Esophagus muscularis mucosa (tissue), 3 donors: Measurements from ENCODE around the gene SLC35F2.

Source experiments
- CTCF ChIP-seq, 3 experiments: fragments of 200-600 bp in 2 of 3; fragments of 450-650 bp in 1 of 3; sonication (generic) in 2 of 3; IDR thresholded peaks; one replicate each; pipeline ENCODE4 v1.5.1; 2017 to 2019; ENCODE audit warnings: antibody characterized with exemption in 3 of 3, mild to moderate bottlenecking in 2 of 3, moderate library complexity in 1 of 3
- POLR2A ChIP-seq: fragments of 450-650 bp; IDR thresholded peaks from one replicate; pipeline ENCODE4 v1.6.1; 2017; ENCODE audit warnings: antibody characterized with exemption, moderate library complexity, mild to moderate bottlenecking, low read depth
- POLR2AphosphoS5 ChIP-seq, 2 donors: sonication (generic); formaldehyde crosslinking; IDR thresholded peaks; one replicate each; pipeline ENCODE4 v1.6.1; 2017; ENCODE audit warnings: antibody characterized with exemption in 2 of 2

GRCh38 chr11:107783121-107783520 is 75.5 kb downstream of the SLC35F2 start:
- no peak for TF ChIP-seq POLR2A
- no peak for TF ChIP-seq CTCF (IDR thresholded peaks at IDR 0.05)
- TF ChIP-seq POLR2AphosphoS5 (IDR thresholded peaks at IDR 0.05) = no peak
